GM18907 (cell line): ENCODE measurements around the gene SLC26A8.

Experiments
- ATAC-seq: cut with Tn5 transposase; IDR thresholded peaks from one replicate; pipeline ENCODE4 v1.9.1; 2021; ENCODE audit warnings: mild to moderate bottlenecking, moderate library complexity; ENCODE audit not compliant: unreplicated experiment

SLC26A8 gene

DNA sequence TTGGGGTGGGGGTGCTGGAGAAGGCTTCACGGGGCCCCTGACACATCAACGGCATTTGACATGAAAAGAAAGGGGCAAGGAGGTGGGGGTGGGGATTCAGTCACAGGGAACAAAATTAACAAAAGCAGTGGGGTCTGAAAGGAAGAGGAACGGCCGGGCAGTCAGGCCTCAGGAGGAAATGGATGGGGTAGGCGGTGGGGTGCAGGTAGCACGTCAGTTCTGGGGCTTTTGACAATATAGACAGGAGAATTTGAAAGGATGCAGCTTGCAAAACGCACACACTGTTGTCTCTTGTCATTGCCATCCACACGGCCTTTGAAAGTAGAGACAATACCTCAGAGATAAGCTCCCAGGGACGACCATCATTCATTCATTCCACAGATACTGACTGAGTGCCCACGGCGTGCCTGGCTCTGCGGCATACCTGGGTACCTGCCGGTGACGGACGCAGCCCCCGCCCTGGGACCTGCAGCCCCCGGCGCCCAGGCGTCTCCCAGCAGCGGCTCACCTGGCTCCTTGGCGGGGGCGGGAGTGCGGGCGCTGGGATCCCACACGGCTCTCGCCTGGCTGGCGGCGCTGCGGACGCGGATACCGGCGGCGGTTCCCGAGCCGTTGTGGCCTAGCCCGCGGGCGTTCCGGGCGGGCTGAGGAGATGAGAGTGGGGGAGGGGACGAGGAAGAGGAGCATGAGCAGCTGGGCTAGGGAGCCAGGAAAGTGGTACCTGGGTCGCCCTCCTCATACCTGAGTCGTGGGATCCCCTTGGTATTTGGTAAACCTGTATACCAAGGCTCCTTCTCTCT is at the start of gene SLC26A8:
Gene SLC26A8 (minus strand): TSS at position 646 of the 800 bp plus-strand sequence. CDS start 4,934 bp downstream, outside the sequence.
- ATAC-seq: no peak

GRCh38 chr6:36073587-36073986 is 49.1 kb upstream of the SLC26A8 start:
- no peak for ATAC-seq

- ATAC-seq: no peak
These were observed 48.2 kb upstream of the SLC26A8 start for GRCh38 chr6:36072681-36073080.

- ATAC-seq: no peak
These were observed 47.3 kb upstream of the SLC26A8 start for GRCh38 chr6:36071714-36072113.

DNA sequence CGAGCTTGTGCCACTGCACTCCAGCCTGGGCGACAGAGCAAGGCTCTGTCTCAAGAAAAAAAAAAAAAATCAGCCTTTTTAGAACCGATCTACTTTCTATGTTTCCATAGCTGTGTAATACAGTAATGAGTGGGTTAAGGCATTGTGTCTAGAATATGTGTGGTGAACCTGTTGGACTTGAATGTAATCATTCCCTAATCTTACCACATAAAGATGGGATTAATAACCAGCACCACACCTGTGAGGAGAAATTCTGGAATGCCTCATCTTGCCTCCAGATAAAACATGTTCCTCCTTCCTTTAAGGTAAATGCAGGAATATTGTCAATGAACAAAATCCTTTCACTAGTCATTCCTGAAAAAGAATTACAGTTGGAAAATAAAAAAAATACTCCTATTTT is 46.8 kb upstream of the SLC26A8 start:
- ATAC-seq: no peak

- no peak for ATAC-seq
These were observed 45.8 kb upstream of the SLC26A8 start for GRCh38 chr6:36070252-36070651.

DNA sequence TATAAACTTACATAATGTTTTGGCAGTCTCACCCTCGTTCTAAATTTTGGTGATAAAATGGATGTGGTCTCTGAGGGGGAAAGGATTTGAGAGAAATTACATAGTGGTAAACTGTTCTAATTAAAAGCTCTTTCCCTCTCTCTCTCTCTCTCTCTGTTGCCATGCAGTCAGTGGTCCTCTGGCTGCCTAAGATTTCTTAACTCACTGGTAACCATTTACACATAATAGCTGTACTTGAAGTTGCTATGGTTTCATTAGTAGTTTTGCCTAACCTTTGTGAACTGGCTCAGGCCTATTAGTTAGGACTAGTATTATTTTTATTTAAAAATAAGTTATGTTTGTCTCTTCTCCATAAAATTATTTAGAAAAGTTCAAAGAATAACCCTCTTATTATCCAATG is 45.1 kb upstream of the SLC26A8 start:
- no peak for ATAC-seq

DNA sequence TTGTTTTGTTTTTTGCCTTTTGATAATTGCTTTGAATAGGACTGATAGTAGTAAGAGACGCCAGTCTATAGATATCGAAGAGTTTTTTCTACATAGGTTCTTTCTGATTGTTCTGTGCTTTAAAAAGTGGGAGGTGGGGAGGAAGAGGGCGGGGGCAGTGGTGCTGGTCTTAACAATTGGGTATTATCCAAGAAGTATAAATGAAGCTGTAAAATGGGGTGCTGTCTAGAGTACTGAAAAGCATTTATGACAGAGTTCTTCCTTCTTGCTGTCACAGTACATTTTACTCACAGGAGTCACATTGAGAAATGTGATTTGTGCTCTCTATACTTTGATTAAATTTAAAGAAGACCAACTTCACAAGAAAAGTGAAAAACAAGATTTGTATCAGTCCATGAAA is 44.1 kb upstream of the SLC26A8 start:
- ATAC-seq: no peak

- ATAC-seq: no peak
These were observed 43.6 kb upstream of the SLC26A8 start for GRCh38 chr6:36068012-36068392.

GRCh38 chr6:36067374-36068011 is 43.1 kb upstream of the SLC26A8 start:
- ATAC-seq: no peak

DNA sequence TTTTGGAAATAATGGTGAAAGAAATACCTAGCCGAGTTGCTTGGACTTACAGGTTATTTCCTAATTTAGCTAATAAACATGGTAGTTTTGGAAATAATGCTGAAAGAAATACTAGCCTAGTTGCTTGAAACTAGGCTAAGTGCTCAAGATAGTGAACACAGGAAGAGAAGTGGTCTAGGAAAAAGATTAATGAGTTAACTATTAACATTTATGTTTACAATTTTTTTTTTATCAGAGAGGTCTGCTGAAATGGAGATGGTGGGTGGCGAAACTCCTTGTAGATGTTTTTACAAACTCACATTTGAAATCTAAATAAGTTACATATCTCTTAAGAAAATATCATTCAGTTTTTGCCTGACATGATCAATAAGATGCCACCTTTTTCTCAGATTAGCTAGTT is 42.4 kb upstream of the SLC26A8 start:
- ATAC-seq: no peak

DNA sequence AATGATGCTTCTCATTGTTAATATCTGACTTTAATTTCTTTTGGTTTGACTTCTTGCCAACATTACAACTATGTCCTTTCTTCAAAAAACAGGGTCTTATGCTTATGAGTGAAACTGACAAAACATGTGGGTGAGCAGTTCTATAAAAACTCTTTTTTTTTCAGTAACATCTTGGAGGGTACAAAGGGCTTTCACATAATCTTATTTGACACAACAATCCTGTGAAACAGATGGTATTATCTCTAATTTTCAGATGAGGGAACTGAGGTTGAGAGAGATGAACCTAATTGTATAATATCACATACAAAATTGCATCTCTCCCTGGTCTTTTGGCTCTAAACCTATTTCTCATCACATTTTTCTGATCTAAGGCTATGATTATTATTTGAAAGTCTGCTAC is 41.5 kb upstream of the SLC26A8 start:
- no peak for ATAC-seq

DNA sequence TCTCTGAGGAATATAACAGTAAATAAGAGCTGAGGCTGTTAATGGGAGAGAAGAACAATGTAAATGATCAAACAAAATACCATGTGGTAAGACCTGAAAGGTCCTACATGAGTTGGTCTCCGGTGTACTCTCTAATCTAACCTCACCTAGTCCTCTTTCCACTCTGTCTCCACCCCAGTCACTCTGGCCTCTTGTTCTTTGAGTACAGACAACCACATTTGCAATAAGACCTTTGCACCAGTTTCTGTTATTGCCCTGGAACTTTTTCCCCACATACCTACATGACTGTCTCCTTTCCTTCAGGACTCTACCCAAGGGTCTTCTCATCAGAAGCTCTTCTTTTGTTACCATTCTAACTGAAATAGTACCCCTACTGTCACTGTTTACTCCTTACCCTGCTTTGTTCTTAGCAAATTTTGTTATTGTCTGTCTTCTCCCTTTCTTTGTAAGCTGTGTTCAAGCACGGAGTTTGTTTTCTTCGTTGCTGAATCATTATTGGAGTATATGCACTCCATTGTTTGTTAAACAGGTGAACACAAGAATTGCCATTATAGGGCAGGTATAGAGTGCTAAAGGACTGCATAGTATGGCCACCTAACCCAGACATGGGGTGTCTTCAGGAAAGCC is 40.4 kb upstream of the SLC26A8 start:
- no peak for ATAC-seq

- ATAC-seq: no peak
These were observed 39.0 kb upstream of the SLC26A8 start for GRCh38 chr6:36063318-36064060.

GRCh38 chr6:36062247-36062646 is 37.8 kb upstream of the SLC26A8 start:
- ATAC-seq: no peak

DNA sequence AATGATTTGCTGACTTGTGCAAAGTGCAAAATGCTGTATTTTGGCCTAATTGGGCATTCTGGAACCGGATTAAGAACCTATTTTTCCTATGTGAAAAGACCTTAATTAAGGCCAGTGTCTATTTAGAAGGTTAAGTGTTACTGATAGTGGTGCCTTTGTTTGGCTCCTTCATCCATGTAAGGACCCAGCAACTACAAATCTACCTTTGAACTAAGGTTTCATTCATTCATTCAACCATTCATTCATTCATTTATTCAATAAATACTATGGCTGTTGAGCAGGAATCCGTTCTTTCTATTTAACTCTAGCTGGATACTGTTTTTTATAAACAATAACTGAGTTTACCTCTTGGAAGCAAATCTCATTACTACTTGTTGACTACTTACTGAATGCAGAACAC is 36.8 kb upstream of the SLC26A8 start:
- no peak for ATAC-seq

DNA sequence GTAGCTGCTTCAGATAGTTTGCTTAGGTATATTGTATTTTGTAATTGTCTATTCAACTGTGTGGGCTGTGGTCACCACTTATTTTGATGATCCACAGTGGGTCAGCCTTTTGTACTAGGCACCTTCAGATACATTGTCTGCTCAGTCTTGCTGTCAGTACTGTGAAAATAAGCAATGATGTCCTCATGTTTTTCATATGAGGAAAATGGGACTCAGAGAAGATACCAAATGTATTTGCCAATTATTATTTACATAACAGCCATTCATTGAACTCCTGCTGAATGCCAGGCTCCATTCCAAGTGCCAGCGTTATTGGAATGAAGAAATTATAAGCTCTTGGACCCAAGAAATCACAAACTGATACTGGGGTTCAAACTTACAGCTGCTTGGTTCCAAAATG is 31.7 kb upstream of the SLC26A8 start:
- ATAC-seq: no peak

GRCh38 chr6:36054956-36055355 is 30.5 kb upstream of the SLC26A8 start:
- no peak for ATAC-seq

DNA sequence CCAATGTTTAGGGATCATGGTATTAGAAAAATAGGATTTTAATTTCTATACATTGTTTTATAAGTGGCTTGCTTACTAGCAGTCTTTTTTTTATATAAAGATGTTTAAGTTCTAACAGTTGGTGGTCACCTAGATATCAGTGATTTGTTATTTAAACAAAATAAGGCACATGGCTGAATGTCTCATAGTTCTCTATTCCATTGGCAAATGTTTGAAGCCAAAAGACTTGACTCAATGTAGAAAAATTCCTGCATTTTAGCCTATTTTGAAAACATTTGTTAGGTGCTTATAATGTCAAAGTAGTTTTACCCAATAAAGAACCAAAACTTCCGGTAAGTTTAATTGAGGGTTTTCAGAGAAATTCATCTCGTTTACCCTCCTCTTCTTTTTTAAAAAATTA is 30.0 kb upstream of the SLC26A8 start:
- ATAC-seq: no peak

GRCh38 chr6:36053878-36054277 is 29.4 kb upstream of the SLC26A8 start:
- ATAC-seq: no peak

- no peak for ATAC-seq
These were observed 27.7 kb upstream of the SLC26A8 start for GRCh38 chr6:36052097-36052496.
